Retinal pigment epithelial cell (primary cell): ENCODE results near the gene WWOX.
A peak's percentile ranks its signal among the peaks of the same experiment; 100 is the strongest.

Source experiments
- DNase-seq: peaks from one replicate; pipeline ENCODE4 v3.0.0-alpha.2; 2010; ENCODE audit warnings: low read depth
- H3K4me3 ChIP-seq: 2 replicates; pipeline ENCODE4 v1.5.1; 2011; ENCODE audit warnings: mild to moderate bottlenecking, low read length, control low read depth, moderate library complexity
- CTCF ChIP-seq: conservative IDR thresholded peaks from 2 replicates; pipeline ENCODE4 v1.5.1; 2011; ENCODE audit warnings: low read depth, low read length, control low read depth, inconsistent platforms

Gene WWOX

GRCh38 chr16:78764478-78764877 is 665.0 kb downstream of the WWOX start:
- no peak for DNase-seq
- no peak for TF ChIP-seq CTCF
- no peak overlapping the region for H3K4me3 ChIP-seq

GRCh38 chr16:78768226-78768625 is 668.8 kb downstream of the WWOX start:
- H3K4me3 ChIP-seq = no peak overlapping the region
- no peak for TF ChIP-seq CTCF
- DNase-seq = no peak

GRCh38 chr16:78768718-78769117 is 669.3 kb downstream of the WWOX start:
- H3K4me3 ChIP-seq = no peak overlapping the region
- DNase-seq = no peak
- no peak for TF ChIP-seq CTCF

GRCh38 chr16:78770353-78771091 is 671.1 kb downstream of the WWOX start:
- peak; percentile 38 for TF ChIP-seq CTCF
- no peak for DNase-seq
- no peak overlapping the region for H3K4me3 ChIP-seq

GRCh38 chr16:78773291-78773702 is 673.8 kb downstream of the WWOX start:
- no peak for DNase-seq
- H3K4me3 ChIP-seq = no peak overlapping the region
- TF ChIP-seq CTCF = no peak

- TF ChIP-seq CTCF = no peak
- no peak for DNase-seq
These were observed 674.3 kb downstream of the WWOX start for GRCh38 chr16:78773706-78774105.

GRCh38 chr16:78775161-78775561 is 675.7 kb downstream of the WWOX start:
- no peak for TF ChIP-seq CTCF
- no peak for DNase-seq
- H3K4me3 ChIP-seq = no peak overlapping the region

More at GRCh38 chr16:78773706-78774105, 674.3 kb downstream of the WWOX start:
- H3K4me3 ChIP-seq = no peak overlapping the region
